H1 (cell line): ENCODE data around the gene PCBP4. TPM values are rescaled to one million over a fixed set of nuclear protein-coding genes. Genes with fewer than 3 reads are reported as not detected.
A peak's percentile ranks its signal among the peaks of the same experiment; 100 is the strongest.

ENCODE experiments used
- SIN3A ChIP-seq, 2 experiments: IDR thresholded peaks in 1 of 2; conservative IDR thresholded peaks in 1 of 2; 2 replicates each; pipeline ENCODE4 v1.6.1; 2011 to 2012; ENCODE audit warnings: low read length in 2 of 2, improper control_type of control experiment in 1 of 2, low read depth in 1 of 2, mild to moderate bottlenecking in 1 of 2
- SP1 ChIP-seq: IDR thresholded peaks from 2 replicates; pipeline ENCODE4 v1.6.1; 2011; ENCODE audit warnings: low read depth, low read length
- YY1 ChIP-seq: IDR thresholded peaks from 2 replicates; pipeline ENCODE4 v1.6.1; 2011; ENCODE audit warnings: low read depth, mild to moderate bottlenecking, low read length
- polyA plus RNA-seq, 7 experiments: library from polyadenylated mRNA; depleted of rRNA in 3 of 7; stranded (reverse) in 5 of 7; unstranded in 2 of 7; fragments of >200 nt in 5 of 7; fragments of 200-250 nt in 2 of 7; gene quantifications; 1 replicate in 5 of 7; 2 replicates in 1 of 7; 4 replicates in 1 of 7; pipeline versions ENCODE4 v1.2.1 to v1.2.3, GENCODE V29; 2011 to 2013; ENCODE audit warnings: missing spikeins in 2 of 7, mixed read lengths in 2 of 7
- total RNA-seq: library from RNA; stranded (reverse); fragmentation: NEBNext Ultra II Directional; extraction: Animal tissue kit (Norgen Biotek cat#: 25700); gene quantifications from 2 replicates; pipeline ENCODE4 v1.2.1, GENCODE V29; 2021

PCBP4 gene
- total and polyA plus RNA-seq, 2 of the 8 experiments (the other 6 are each of a cell fraction or from before 2014, with no cell fraction given): 16.4 to 34.1 TPM

DNA sequence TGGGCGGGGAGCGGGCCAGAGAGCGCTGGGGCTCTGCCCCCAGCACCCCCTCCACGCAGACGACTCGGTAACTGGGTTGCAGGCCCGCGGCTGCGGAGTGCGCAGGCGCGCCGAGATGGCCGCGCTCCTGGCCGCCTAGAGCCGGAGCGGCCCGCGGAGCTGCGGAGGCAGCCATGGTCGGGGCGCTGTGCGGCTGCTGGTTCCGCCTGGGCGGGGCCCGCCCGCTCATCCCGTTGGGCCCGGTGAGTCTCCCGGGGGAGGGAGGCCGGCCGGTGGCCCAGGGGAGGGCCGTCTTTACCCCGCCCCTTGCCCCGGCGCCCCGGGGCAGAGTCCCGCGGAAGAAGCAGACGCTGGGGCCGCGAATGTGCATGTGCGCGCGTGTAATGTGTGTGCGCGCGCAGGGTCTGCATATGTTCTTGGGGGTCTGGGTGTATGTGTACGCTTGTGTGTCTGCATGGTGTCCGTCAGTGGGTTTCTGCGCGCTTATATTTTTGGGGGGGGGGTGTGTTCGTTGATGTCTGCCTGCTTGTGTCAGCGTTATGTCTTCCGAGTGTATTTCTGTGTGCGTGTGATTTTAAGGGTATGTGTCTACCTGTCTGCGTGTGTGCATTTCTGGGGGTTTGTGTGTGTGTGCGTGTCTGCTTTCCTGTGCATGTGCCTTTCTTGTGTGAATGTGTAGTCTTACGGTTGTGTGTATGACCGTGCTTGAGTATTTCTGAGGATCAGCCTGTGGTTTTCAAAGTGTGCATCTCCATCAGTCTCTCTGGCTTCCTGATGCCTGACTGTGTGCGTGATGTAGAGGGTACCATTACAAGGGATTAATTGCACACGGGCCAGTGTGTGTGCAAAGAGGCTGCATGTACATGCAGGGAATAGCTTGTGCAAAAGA lies 8.0 kb upstream of the PCBP4 start, which contains the start of gene ABHD14A (continued):
- TF ChIP-seq SIN3A (conservative IDR thresholded peaks at IDR 0.05 in 1 of 2, IDR thresholded peaks at IDR 0.05 in 1 of 2; ENCODE audit: low read depth in 1 of 2, low read length in 2 of 2) (no peak), YY1 (peak; percentile 81; the same call in 1 of the 2 replicates), SP1 (no peak)
